Lung (tissue), 12 donors: ENCODE results near the gene NPFFR1. TPM values are rescaled to one million over a fixed set of nuclear protein-coding genes. Genes with fewer than 3 reads are reported as not detected.

Experiments
- ATAC-seq: fragments of 200-7000 bp; cut with Tn5 transposase; one replicate; pipeline ENCODE4 v1.9.1; 2020; ENCODE audit warnings: moderate number of reproducible peaks; ENCODE audit not compliant: insufficient read depth, low FRiP score
- DNase-seq, 3 donors: peaks; one replicate each; pipeline ENCODE4 v3.0.0-alpha.2; 2013 to 2017
- H3K27ac ChIP-seq, 2 donors: one replicate each; pipeline ENCODE4 v1.5.1; 2013; ENCODE audit warnings: mild to moderate bottlenecking in 2 of 2, moderate library complexity in 2 of 2, control low read depth in 1 of 2, inconsistent platforms in 1 of 2, low read depth in 1 of 2, low read length in 1 of 2
- H3K27me3 ChIP-seq, 3 donors: one replicate each; pipeline ENCODE4 v1.5.1; 2013; ENCODE audit warnings: low read length in 2 of 3; ENCODE audit not compliant: control insufficient read depth in 3 of 3, insufficient read depth in 3 of 3
- H3K36me3 ChIP-seq, 4 donors: one replicate each; pipeline ENCODE4 v1.5.1; 2013; ENCODE audit warnings: low read length in 4 of 4, mild to moderate bottlenecking in 1 of 4, moderate library complexity in 1 of 4; ENCODE audit not compliant: control insufficient read depth in 4 of 4, insufficient read depth in 4 of 4
- H3K4me1 ChIP-seq, 5 donors: one replicate each; pipeline ENCODE4 v1.5.1; 2013; ENCODE audit warnings: low read length in 5 of 5, mild to moderate bottlenecking in 2 of 5, moderate library complexity in 1 of 5; ENCODE audit not compliant: control insufficient read depth in 5 of 5, insufficient read depth in 5 of 5
- H3K4me3 ChIP-seq: one replicate; pipeline ENCODE4 v1.5.1; 2013; ENCODE audit warnings: mild to moderate bottlenecking, control low read depth, moderate library complexity
- H3K9ac ChIP-seq, 2 donors: one replicate each; pipeline ENCODE4 v1.5.1; 2013; ENCODE audit warnings: low read length in 2 of 2, control low read depth in 1 of 2; ENCODE audit not compliant: insufficient read depth in 1 of 2
- H3K9me3 ChIP-seq, 4 donors: one replicate each; pipeline ENCODE4 v1.5.1; 2013; ENCODE audit warnings: low read length in 3 of 4, mild to moderate bottlenecking in 1 of 4, moderate library complexity in 1 of 4; ENCODE audit not compliant: control insufficient read depth in 4 of 4, insufficient read depth in 3 of 4
- CTCF ChIP-seq: IDR thresholded peaks from 2 replicates; pipeline ENCODE4 v1.5.1; 2012; ENCODE audit warnings: mild to moderate bottlenecking; ENCODE audit errors: control extremely low read depth, extremely low read depth
- WGBS, 2 donors: extraction: QIAGEN DNeasy Blood & Tissue Kit; methylation state at CpG; one replicate each; pipeline ENCODE4 v1.1.7; 2013; 5-methylcytosine and 5-hydroxymethylcytosine counted together
- polyA plus RNA-seq, 2 donors: library from polyadenylated mRNA; stranded (reverse); fragments of 200-250 nt; gene quantifications; one replicate each; pipeline ENCODE4 v1.2.1, GENCODE V29; 2013
- total RNA-seq, 2 donors: library from RNA; depleted of rRNA in 1 of 2; stranded (reverse); fragments of >200 nt in 1 of 2; gene quantifications; one replicate each; pipeline ENCODE4 v1.2.1, GENCODE V29; 2014 to 2021
- donor health status: control.
- donor health status: control.
- donor health status: Bipolar disorder and iron deficiency.
- donor health status: healthy.
- donor health status: DM: yes; HTN: yes; CAD: no.

Gene NPFFR1
- total and polyA plus RNA-seq, 4 donors, result 0.12 to 2.2 (median 0.14) TPM

- Histone ChIP-seq H3K9ac (no peak overlapping the region), H3K36me3 (no peaks in the 10 kb centered on the region), H3K9me3 (no peaks in the 10 kb centered on the region), H3K27ac (no peak overlapping the region), H3K4me3 (no peak overlapping the region), H3K4me1 (peaks cover 0 to 5% (median 0%) of the 10 kb centered on the region in 5 donors), H3K27me3 (no peaks in the 10 kb centered on the region)
- TF ChIP-seq CTCF, result no peak
- DNase-seq, result no peak
- WGBS, 2 donors, result 86 to 91% methylated on average over 5 of the region's 5 CpGs
- ATAC-seq, result no peak
These were observed 34.1 kb upstream of the NPFFR1 start for GRCh38 chr10:70317943-70318318.

DNA sequence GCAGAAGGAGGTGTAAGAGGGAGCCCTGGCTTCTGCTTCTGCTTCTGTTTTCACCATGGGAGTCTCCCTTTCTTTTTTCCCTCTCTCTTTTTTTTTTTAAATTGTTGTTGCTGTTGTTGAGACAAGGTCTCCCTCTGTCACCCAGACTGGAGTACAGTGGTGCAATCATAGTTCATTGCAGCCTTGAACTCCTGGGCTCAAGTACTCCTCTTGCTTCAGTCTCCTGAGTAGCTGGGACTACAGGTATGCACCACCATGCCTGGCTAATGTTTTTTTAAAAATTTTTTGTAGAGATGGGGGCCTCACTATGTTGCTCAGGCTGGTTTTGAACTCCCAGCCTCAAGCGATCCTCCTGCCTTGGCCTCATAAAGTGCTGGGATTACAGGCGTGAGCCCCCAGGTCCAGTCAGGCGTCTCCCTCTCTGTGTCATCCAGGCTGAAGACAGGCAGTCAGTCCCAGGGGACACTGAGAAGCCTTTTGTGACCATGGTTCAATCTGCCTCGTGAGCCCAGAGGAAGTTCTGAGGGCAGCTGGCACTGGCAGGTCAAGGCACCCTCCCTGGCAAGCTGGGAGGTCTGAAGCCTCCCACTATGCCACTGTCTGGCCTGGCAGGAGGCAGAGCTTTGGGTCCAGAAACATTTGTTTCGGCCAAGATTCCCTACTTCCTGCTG, 33.6 kb upstream of the NPFFR1 start:
- no peaks in the 10 kb centered on the region for H3K36me3 ChIP-seq
- no peak overlapping the region for H3K27ac ChIP-seq
- H3K27me3 ChIP-seq, result no peaks in the 10 kb centered on the region
- no peak for ATAC-seq
- H3K9ac ChIP-seq, result no peak overlapping the region
- WGBS, 2 donors, result 86 to 88% methylated on average over 5 of the region's 5 CpGs
- no peak for TF ChIP-seq CTCF
- H3K4me3 ChIP-seq, result no peak overlapping the region
- no peak for DNase-seq
- peaks cover 0 to 10% (median 0%) of the 10 kb centered on the region in 5 donors for H3K4me1 ChIP-seq
- H3K9me3 ChIP-seq, result no peaks in the 10 kb centered on the region

DNA sequence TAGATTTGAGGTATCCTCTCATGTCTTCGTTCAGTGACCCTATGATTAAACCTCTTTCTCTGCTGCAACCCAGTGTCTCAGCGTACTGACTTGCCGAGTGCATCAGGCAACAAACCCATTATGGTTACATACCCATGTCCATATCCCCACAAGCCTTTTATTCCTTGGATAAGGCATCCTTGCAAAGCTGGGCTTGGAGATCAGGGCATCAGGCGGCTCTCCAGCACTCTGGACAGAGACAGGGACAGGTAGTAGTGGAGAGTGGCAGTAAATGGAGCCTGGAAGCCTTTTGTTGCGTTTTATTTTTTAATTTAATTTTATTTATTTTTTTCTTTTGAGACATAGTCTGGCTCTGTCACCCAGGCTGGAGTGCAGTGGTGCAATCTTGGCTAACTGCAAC, 32.0 kb upstream of the NPFFR1 start:
- no peak overlapping the region for H3K4me3 ChIP-seq
- 96 to 97% methylated on average over 5 of the region's 5 CpGs for WGBS, 2 donors
- H3K9me3 ChIP-seq, result no peaks in the 10 kb centered on the region
- no peaks in the 10 kb centered on the region for H3K27me3 ChIP-seq
- DNase-seq (no peak), ATAC-seq (no peak)
- peaks cover 0 to 10% (median 0%) of the 10 kb centered on the region in 5 donors for H3K4me1 ChIP-seq
- no peak for TF ChIP-seq CTCF
- H3K36me3 ChIP-seq, result no peaks in the 10 kb centered on the region
- no peak overlapping the region for H3K27ac ChIP-seq
- H3K9ac ChIP-seq, result no peak overlapping the region

DNA sequence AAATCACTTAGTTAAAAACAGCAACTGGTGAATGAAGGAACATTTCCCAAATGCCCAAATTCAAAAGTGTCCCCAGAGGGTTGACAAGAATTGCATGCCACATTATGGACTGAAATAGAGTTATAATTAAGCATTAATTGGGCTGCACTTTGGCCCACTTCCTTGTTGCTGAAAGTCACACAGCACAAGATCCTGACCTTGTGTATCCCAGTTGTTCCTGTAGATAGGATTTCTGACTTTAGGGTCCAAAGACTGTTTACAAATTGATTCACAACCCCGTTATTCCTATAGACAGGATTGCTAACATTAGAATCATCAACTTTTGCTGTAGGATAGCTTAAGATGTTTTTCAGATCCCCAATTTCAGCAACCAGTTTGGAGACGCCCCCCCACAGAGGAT, 31.5 kb upstream of the NPFFR1 start:
- TF ChIP-seq CTCF, result no peak
- H3K9ac ChIP-seq, result no peak overlapping the region
- no peaks in the 10 kb centered on the region for H3K27me3 ChIP-seq
- DNase-seq (no peak), ATAC-seq (no peak)
- 81 to 87% methylated on average over 2 of the region's 2 CpGs for WGBS, 2 donors
- H3K4me3 ChIP-seq, result no peak overlapping the region
- H3K4me1 ChIP-seq, result peaks cover 0 to 10% (median 0%) of the 10 kb centered on the region in 5 donors
- H3K27ac ChIP-seq, result no peak overlapping the region
- H3K9me3 ChIP-seq, result no peaks in the 10 kb centered on the region
- H3K36me3 ChIP-seq, result no peaks in the 10 kb centered on the region
